Hepatocyte (in vitro differentiated cells): ENCODE results near the gene C2CD5.

Source experiments
- CTCF ChIP-seq: fragments of 200-600 bp; sonication (generic); IDR thresholded peaks from 2 replicates; pipeline ENCODE4 v1.5.1; 2016; ENCODE audit warnings: antibody characterized with exemption, mild to moderate bottlenecking; ENCODE audit not compliant: poor library complexity
- EZH2 ChIP-seq: fragments of 200-600 bp; sonication (generic); IDR thresholded peaks from 2 replicates; pipeline ENCODE4 v1.6.1; 2016; ENCODE audit warnings: antibody characterized with exemption, mild to moderate bottlenecking, borderline replicate concordance
- EZH2phosphoT487 ChIP-seq: fragments of 200-600 bp; sonication (generic); IDR thresholded peaks from one replicate; pipeline ENCODE4 v1.6.1; 2018; ENCODE audit warnings: antibody characterized with exemption, mild to moderate bottlenecking, low read depth, moderate library complexity; ENCODE audit not compliant: unreplicated experiment, severe bottlenecking

GRCh38 chr12:22443379-22444316 lies 100.7 kb downstream of the C2CD5 start:
- TF ChIP-seq CTCF (peak; percentile 88), EZH2 (no peak), EZH2phosphoT487 (no peak)
